ENCODE measurements around the gene MAP7D1. TPM values are rescaled to one million over a fixed set of nuclear protein-coding genes. Genes with fewer than 3 reads are reported as not detected.

MAP7D1 gene
- total and polyA plus RNA-seq, 10 of the 15 experiments (the other 5 are each of a cell fraction or from before 2014, with no cell fraction given) = 4.4 to 97.6 (median 24.2) TPM

- no peak for TF ChIP-seq FOS (IDR thresholded peaks at IDR 0.05; ENCODE audit: borderline replicate concordance, extremely low read depth, insufficient read length)
- TF ChIP-seq TCF7 (IDR thresholded peaks at IDR 0.05; ENCODE audit: borderline replicate concordance) = no peak
- peak; percentile 94 for TF ChIP-seq IKZF1 (conservative IDR thresholded peaks at IDR 0.05)
- TF ChIP-seq RELB (IDR thresholded peaks at IDR 0.05; ENCODE audit: low read depth) = peak; percentile 91
- peak; percentile 56 for TF ChIP-seq POU2F2 (IDR thresholded peaks at IDR 0.05; ENCODE audit: borderline replicate concordance, low read depth, low read length)
- peak; percentile 54; the same call in 1 of the 2 replicates for TF ChIP-seq NKRF (conservative IDR thresholded peaks at IDR 0.05)
- TF ChIP-seq TAF1 (IDR thresholded peaks at IDR 0.05; ENCODE audit: borderline replicate concordance, low read depth, low read length) = peak; percentile 95
- TF ChIP-seq ZNF687 (IDR thresholded peaks at IDR 0.05) = peak; percentile 92
- peak; percentile 49 for TF ChIP-seq SP1 (IDR thresholded peaks at IDR 0.05; ENCODE audit: low read depth, low read length)
- peak; percentile 93 for TF ChIP-seq RUNX3 (IDR thresholded peaks at IDR 0.05; ENCODE audit: low read length)
- TF ChIP-seq E4F1 (IDR thresholded peaks at IDR 0.05; ENCODE audit: borderline replicate concordance, partially characterized antibody) = no peak
- peak; percentile 85 for TF ChIP-seq CBFB (IDR thresholded peaks at IDR 0.05; ENCODE audit: low read depth)
- 0 out of 2 replicates have a peak, but pooled peaks have one; percentile 19 for TF ChIP-seq ELK1 (IDR thresholded peaks at IDR 0.05; ENCODE audit: low read depth, low read length)
- peak; percentile 78 for TF ChIP-seq NR2F1 (conservative IDR thresholded peaks at IDR 0.05)
- peak; percentile 46; the same call in 1 of the 2 replicates for TF ChIP-seq PAX5 (IDR thresholded peaks at IDR 0.05; ENCODE audit: borderline replicate concordance, low read depth, low read length)
- TF ChIP-seq ATF7 (IDR thresholded peaks at IDR 0.05; ENCODE audit: low read depth) = peak; percentile 66; the same call in 1 of the 2 replicates
- peak; percentile 88 for TF ChIP-seq GABPA (IDR thresholded peaks at IDR 0.05; ENCODE audit: low read depth)
- 0 out of 2 replicates have a peak, but pooled peaks have one; percentile 54 for TF ChIP-seq CREM (IDR thresholded peaks at IDR 0.05; ENCODE audit: low read depth)
- TF ChIP-seq ZBED1 (IDR thresholded peaks at IDR 0.05; ENCODE audit: borderline replicate concordance) = peak; percentile 35; the same call in 1 of the 2 replicates
These were observed 5.1 kb downstream of the MAP7D1 start (continued) for GRCh38 chr1:36160949-36161485.
